NCI-H1417 treated with DMSO at 0.1 percent for 48 hours (cell line): ENCODE data around the gene FRMD6.

Experiments
- DNase-seq: peaks from one replicate; lab custom pipeline; 2025; lab: John Stamatoyannopoulos, UW

The FRMD6 gene

GRCh38 chr14:51651388-51652167 lies at the start of gene FRMD6:
TSS of gene FRMD6 (plus strand) at chr14:51651910. CDS start at chr14:51689837, 37,927 bp downstream.
- peak; percentile 48 for DNase-seq

GRCh38 chr14:51602310-51602709 lies 49.4 kb upstream of the FRMD6 start:
- DNase-seq = no peak

- DNase-seq = no peak
Observed at GRCh38 chr14:51603495-51603894, 48.2 kb upstream of the FRMD6 start.

- no peak for DNase-seq
Observed at GRCh38 chr14:51604073-51604472, 47.6 kb upstream of the FRMD6 start.

GRCh38 chr14:51605575-51605974 lies 46.1 kb upstream of the FRMD6 start:
- DNase-seq = no peak

- DNase-seq = no peak
Observed at GRCh38 chr14:51607711-51608110, 44.0 kb upstream of the FRMD6 start.

GRCh38 chr14:51609251-51609954 lies 42.3 kb upstream of the FRMD6 start:
- no peak for DNase-seq

- DNase-seq = no peak
Observed at GRCh38 chr14:51609955-51610283, 41.8 kb upstream of the FRMD6 start.

GRCh38 chr14:51610771-51611170 lies 40.9 kb upstream of the FRMD6 start:
- DNase-seq = no peak

GRCh38 chr14:51612449-51612848 lies 39.3 kb upstream of the FRMD6 start:
- no peak for DNase-seq

GRCh38 chr14:51613416-51613815 lies 38.3 kb upstream of the FRMD6 start:
- DNase-seq = no peak

GRCh38 chr14:51614707-51615106 lies 37.0 kb upstream of the FRMD6 start:
- DNase-seq = peak; percentile 56

- no peak for DNase-seq
Observed at GRCh38 chr14:51616256-51616655, 35.5 kb upstream of the FRMD6 start.

GRCh38 chr14:51616724-51617409 lies 34.8 kb upstream of the FRMD6 start:
- DNase-seq = no peak

- no peak for DNase-seq
Observed at GRCh38 chr14:51619561-51619960, 32.1 kb upstream of the FRMD6 start.

GRCh38 chr14:51620056-51620455 lies 31.7 kb upstream of the FRMD6 start:
- no peak for DNase-seq

- no peak for DNase-seq
Observed at GRCh38 chr14:51621654-51622053, 30.1 kb upstream of the FRMD6 start.

- no peak for DNase-seq
Observed at GRCh38 chr14:51622376-51622775, 29.3 kb upstream of the FRMD6 start.

GRCh38 chr14:51624955-51625569 lies 26.6 kb upstream of the FRMD6 start:
- DNase-seq = no peak

GRCh38 chr14:51626185-51626584 lies 25.5 kb upstream of the FRMD6 start:
- DNase-seq = no peak

- DNase-seq = no peak
Observed at GRCh38 chr14:51626788-51627187, 24.9 kb upstream of the FRMD6 start.

- no peak for DNase-seq
Observed at GRCh38 chr14:51627313-51627712, 24.4 kb upstream of the FRMD6 start.

GRCh38 chr14:51628238-51628637 lies 23.5 kb upstream of the FRMD6 start:
- no peak for DNase-seq
